HG02943 (cell line): Measurements from ENCODE around the gene SKI.
"Not testable (repeated sequence)": the region's sequence is repeated elsewhere in the genome, so short reads cannot be mapped to it uniquely, and the experiment has no call there.

ENCODE experiments used
- ATAC-seq: cut with Tn5 transposase; IDR thresholded peaks from one replicate; pipeline ENCODE4 v1.9.1; 2021; ENCODE audit warnings: mild to moderate bottlenecking, low read depth, moderate library complexity; ENCODE audit not compliant: unreplicated experiment

SKI gene

DNA sequence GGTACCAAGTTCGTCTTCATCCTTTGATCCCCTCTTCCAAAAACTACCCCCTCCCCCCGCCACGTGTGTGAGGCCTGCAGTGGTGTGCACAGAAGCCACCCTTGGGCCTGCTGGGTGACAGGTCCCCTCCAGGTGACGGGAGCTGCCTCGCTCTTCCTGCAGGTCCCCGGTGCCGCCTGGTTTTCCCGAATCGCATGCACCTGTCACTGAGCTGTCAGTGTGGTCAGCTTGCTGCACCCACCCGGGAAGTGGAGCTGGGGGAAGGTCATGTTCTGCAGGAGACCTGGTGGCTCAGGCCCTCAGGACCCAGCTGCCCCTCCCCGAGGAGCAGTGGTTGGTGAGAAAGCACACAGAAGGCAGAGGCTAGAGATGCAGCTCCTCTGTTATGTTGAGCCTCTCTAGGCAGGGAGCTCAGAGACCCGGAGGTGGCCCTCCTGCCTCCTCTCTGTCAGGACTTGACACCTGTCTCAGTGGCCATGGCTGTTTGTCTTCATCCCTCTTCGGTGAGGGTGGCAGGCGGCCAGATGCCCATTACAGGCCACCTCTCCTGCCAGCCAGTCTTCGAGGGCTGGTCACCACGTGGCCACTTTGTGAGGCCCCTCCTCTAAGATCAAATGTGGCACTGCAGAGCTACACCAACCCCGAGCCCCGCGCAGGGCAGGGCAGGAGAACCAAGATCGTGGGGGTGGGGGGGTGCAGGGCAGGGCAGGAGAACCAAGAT is 60.9 kb downstream of the SKI start:
- no peak for ATAC-seq

GRCh38 chr1:2289607-2290006 is 61.5 kb downstream of the SKI start:
- no peak for ATAC-seq

DNA sequence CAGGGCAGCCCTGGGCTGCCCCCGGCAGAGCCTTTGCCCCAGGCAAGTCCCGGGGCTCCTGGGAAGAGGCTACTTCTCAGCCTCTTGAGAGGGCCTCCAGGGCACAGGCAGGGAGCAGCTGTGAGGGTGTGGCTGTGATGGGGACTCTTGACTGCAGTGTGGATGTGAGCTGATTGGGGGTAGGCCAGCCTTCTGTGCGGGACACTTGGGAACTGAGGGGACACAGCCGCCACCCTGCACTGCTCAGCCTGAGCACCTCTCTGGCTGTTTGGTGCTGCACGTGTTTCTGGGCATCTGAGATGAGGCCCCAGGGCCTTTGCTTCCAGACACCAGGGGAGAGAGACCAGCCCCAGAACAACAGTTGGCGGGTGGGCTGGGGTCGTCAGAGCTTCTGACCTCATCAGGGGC is 62.1 kb downstream of the SKI start:
- ATAC-seq, result peak; percentile 40

DNA sequence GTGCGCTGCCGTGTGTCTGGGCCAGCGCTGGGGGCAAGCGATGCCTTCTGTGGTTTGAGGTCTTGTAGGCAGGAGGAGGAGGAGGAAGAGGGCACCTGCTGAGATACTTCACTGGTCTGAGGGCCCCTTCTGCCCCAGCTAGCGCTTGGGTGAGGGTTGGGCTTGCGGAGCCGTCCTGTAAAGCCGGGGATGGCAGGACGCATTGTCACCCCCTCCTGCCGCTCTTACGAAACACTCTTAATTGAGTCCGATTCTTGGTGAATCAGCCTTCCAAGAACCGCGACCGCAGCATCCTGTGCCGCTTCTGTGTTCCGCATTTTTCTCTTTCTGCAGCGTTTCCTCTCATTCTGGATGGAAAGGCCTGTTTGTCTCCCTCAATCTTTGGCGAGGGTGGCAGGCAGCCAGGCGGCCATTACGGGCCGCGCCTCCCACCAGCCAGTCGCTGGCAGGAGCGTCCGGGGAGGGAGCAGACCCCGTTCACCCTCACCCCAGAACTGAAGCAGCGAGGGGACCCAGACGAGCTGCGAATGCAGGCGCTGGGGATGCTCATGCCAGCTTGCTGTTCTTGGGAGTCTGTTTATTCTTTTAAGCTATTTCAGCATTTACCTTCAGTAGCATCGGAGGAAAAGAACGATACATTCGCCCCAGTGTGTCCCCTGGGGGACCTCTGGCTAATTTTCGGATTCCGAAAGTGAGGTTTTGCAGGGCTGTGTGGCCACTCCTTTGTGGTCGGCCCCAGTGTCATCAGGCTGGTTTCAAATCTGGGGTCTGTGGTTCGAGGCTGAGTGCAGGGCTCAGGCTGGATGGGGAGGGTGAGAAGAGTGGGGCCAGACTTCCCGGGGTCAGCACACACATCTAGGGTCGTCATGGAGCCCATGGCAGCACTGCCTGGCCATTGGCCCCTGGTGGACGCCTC is 62.7 kb downstream of the SKI start:
- peak; percentile 69 for ATAC-seq

DNA sequence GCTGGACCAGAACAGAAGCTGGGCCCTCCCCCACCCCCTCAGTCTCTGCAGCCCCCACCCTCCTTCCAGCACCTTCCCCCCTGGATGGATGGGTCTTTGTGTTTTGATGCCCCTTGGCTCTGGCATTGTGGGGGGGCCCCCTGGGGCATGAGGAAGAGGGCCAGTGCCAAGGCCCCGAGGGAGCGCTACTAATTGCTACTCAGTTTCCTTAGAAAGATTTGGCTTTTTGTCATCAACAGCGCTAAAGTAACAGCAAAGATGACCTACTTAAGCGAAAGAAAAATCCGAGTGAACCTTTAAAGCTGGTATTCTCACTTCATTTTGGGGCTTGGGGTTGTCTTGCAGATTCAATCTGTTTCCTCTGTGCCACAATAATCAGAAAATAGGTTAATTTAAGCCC is 63.5 kb downstream of the SKI start:
- ATAC-seq, result no peak

- ATAC-seq, result no peak
These were observed 64.8 kb downstream of the SKI start for GRCh38 chr1:2292725-2293450.

GRCh38 chr1:2294033-2294724 is 66.1 kb downstream of the SKI start:
- no peak for ATAC-seq

DNA sequence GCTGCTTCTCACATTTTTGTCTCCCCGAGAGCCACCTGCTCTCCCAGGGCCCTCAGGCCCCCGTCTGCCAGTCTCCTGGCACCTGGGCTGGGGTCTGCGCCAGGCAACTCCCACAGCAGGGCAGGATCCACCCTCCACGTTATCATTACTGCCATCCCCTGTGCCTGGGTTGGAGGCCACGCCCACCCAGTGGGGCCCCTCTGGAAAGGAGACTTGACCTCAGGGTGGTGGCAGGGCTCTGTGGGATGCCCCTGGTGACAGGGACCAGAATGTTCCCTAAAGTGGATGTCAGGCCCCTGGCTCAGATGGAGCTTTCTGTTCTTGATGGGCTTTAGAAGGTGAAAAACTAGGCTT is 66.6 kb downstream of the SKI start:
- no peak for ATAC-seq

GRCh38 chr1:2295526-2295925 is 67.4 kb downstream of the SKI start:
- no peak for ATAC-seq

- ATAC-seq, result not testable (repeated sequence)
These were observed 68.1 kb downstream of the SKI start for GRCh38 chr1:2296211-2296610.

DNA sequence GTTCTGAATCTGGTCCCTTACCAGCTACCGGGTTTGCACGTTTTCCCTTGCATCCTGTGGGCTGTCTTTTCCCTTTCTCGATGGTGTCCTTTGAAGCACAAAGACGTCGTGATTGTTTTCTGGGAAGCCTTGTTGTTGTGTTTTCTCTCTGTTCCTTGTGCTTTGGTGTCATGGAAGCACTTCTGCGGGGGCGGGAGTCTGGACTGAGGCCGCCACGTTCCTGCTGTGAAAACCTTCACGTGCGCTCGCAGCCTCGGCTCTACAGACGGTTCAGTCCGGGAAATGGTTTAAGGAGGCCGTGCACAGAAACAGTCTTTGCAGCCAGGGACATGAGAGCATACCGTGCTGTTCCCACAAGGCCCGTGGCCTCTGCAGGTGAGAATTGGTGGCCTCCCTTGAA is 68.5 kb downstream of the SKI start:
- ATAC-seq, result no peak

- ATAC-seq, result no peak
These were observed 69.3 kb downstream of the SKI start for GRCh38 chr1:2297246-2298011.

- no peak for ATAC-seq
These were observed 70.6 kb downstream of the SKI start for GRCh38 chr1:2298685-2299084.

- no peak for ATAC-seq
These were observed 71.1 kb downstream of the SKI start for GRCh38 chr1:2299131-2299627.

- ATAC-seq, result peak; percentile 64
These were observed 72.1 kb downstream of the SKI start for GRCh38 chr1:2300004-2300771.

- ATAC-seq, result peak; percentile 65
These were observed 72.9 kb downstream of the SKI start for GRCh38 chr1:2300851-2301606.

DNA sequence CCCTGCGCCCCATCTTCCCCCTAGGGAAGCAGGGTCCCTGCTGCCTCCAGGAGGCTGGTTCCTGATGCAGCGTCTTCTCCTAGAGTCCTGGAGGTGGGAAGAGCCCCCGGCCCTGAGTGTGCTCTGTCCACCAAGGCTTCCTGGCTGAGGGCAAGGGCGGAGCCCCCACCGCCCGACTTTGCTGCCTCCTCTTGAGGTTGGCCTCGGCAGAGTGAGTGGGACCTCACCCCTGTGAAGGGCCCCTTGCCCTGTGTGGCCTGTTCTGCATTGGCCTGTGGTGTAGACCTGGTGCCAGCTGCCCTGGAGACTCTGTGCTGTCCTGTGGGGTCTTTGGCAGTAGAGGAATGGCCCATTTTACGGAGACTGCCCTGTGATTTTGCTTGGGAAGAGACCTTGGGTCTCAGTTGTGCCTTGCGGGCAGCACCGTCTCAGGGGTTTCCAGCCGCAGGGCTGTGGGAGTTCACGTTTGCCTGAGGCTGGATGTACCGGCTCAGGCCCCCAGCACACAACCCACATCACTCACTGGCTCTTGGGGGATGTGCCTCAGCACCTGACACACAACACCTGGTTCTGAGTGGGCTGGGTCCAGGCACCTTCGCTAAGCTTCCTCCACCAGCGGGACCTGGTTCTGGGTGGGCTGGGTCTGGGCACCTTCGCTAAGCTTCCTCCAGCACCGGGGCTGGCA is 73.6 kb downstream of the SKI start:
- no peak for ATAC-seq
